Effector memory CD4-positive, alpha-beta T cell (primary cell): Measurements from ENCODE around the gene MIB1.

Source experiments
- DNase-seq, 3 donors: peaks; one replicate each; pipeline ENCODE4 v3.0.0-alpha.2; 2020
- H3K27ac ChIP-seq: 2 replicates; pipeline ENCODE4 v1.7.0; 2013; ENCODE audit warnings: mild to moderate bottlenecking, low read length, moderate library complexity; ENCODE audit not compliant: insufficient read depth, poor library complexity, severe bottlenecking
- H3K27me3 ChIP-seq: replicated peaks from 2 replicates; pipeline ENCODE4 v1.7.0; 2013; ENCODE audit warnings: mild to moderate bottlenecking, low read length; ENCODE audit not compliant: insufficient read depth, control insufficient read depth, poor library complexity, severe bottlenecking
- H3K36me3 ChIP-seq: 2 replicates; pipeline ENCODE4 v1.7.0; 2013; ENCODE audit warnings: mild to moderate bottlenecking, low read length, moderate library complexity; ENCODE audit not compliant: control insufficient read depth, insufficient read depth
- H3K4me1 ChIP-seq: 2 replicates; pipeline ENCODE4 v1.7.0; 2013; ENCODE audit warnings: low read length, mild to moderate bottlenecking; ENCODE audit not compliant: control insufficient read depth, insufficient read depth, poor library complexity, severe bottlenecking
- H3K4me3 ChIP-seq: 2 replicates; pipeline ENCODE4 v1.7.0; 2013; ENCODE audit warnings: low read length, low read depth, mild to moderate bottlenecking; ENCODE audit not compliant: insufficient read depth, poor library complexity, severe bottlenecking
- H3K9me3 ChIP-seq: 2 replicates; pipeline ENCODE4 v1.7.0; 2013; ENCODE audit warnings: mild to moderate bottlenecking, low read length, moderate library complexity; ENCODE audit not compliant: control insufficient read depth

MIB1 gene

DNA sequence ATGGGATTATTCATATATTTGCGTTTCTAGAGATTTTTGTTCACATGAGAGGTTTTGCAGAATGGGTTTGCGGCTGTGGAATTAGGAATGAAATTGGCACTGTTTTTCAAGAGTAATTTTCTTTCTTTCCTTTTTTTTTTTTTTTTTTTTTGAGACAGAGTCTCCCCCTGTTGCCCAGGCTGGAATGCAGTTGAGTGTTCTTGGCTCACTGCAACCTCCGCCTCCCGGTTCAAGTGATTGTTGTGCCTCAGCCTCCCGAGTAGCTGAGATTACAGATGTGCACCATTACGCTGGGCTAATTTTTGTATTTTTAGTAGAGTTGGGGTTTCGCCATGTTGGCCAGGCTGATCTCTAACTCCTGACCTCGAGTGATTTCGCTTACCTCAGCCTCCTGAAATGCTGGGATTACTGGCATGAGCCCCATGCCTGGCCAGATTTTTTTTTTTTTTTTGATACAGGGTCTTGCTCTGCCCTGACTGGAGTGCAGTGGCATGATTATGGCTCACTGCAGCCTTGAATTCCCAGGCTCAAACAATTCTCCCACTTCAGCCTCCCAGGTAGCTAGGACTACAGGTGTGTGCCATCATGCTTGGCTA is 65.3 kb downstream of the MIB1 start:
- no peaks in the 10 kb centered on the region for H3K4me1 ChIP-seq
- no peaks in the 10 kb centered on the region for H3K27me3 ChIP-seq
- no peaks in the 10 kb centered on the region for H3K9me3 ChIP-seq
- DNase-seq = no peak
- H3K27ac ChIP-seq = no peak overlapping the region
- peaks cover 10% of the 10 kb centered on the region for H3K36me3 ChIP-seq
- no peak overlapping the region for H3K4me3 ChIP-seq

DNA sequence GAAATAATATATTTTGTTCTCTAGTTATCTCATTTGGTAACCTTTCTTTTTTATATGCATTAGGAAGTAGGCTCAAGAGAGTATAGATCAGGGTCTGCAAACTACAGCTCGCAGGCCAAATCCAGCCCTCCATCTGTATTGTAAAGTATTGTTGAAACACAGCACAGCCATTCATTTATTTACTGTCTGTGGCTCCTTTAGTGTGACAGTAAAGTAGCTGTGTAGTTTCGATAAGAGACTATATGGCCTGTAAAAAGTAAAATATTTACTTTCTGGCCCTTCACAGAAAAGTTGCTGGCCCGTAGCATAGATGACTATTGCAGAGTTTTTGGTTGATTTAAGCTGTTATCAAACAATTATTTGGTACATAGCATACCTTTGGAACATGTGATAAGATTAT is 67.6 kb downstream of the MIB1 start:
- Histone ChIP-seq H3K4me3 (no peak overlapping the region), H3K27ac (no peak overlapping the region), H3K36me3 (peaks cover 10% of the 10 kb centered on the region), H3K9me3 (no peaks in the 10 kb centered on the region), H3K4me1 (no peaks in the 10 kb centered on the region), H3K27me3 (no peaks in the 10 kb centered on the region)
- no peak for DNase-seq

DNA sequence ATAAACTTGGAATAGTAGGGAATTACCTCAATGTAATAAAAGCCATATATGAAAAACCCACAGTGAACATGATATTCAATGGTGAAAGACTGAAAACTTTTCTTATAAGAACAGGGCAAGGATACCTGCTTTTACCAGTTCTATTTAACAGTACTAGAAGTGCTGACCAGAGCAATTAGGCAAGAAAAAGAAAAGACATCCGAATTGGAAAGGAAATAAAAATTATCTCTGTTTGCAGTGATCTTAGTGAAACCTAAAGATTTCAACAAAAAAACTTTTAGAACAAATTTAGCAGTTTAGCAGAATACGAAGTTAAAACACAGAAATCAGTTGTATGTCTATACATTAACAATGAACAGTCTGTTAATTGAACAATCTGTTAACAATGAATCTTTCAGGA is 69.1 kb downstream of the MIB1 start:
- peaks cover 10% of the 10 kb centered on the region for H3K36me3 ChIP-seq
- H3K9me3 ChIP-seq = no peaks in the 10 kb centered on the region
- no peaks in the 10 kb centered on the region for H3K27me3 ChIP-seq
- no peak overlapping the region for H3K27ac ChIP-seq
- DNase-seq = no peak
- no peak overlapping the region for H3K4me3 ChIP-seq
- H3K4me1 ChIP-seq = no peaks in the 10 kb centered on the region

DNA sequence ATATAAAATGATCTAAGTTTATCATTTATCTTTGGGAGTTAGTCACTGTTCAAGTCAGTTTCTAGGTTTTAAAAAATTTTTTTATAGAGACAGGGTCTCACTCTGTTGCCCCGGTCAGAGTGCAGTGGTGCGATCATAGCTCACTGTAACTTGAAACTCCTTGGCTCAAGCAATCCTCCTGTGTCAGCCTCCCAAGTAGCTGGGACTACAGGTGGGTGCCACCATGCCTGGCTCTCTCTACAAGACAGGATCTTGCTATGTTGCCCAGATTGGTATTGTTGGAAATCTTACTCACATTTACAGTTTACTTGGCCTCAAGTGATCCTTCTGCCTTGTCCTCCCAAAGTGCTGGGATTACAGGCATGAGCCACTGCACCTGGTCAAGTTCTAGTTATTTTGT is 74.5 kb downstream of the MIB1 start:
- H3K27me3 ChIP-seq = no peaks in the 10 kb centered on the region
- H3K27ac ChIP-seq = no peak overlapping the region
- no peaks in the 10 kb centered on the region for H3K4me1 ChIP-seq
- no peak for DNase-seq
- H3K9me3 ChIP-seq = no peaks in the 10 kb centered on the region
- H3K4me3 ChIP-seq = no peak overlapping the region
- peaks cover 9% of the 10 kb centered on the region for H3K36me3 ChIP-seq

DNA sequence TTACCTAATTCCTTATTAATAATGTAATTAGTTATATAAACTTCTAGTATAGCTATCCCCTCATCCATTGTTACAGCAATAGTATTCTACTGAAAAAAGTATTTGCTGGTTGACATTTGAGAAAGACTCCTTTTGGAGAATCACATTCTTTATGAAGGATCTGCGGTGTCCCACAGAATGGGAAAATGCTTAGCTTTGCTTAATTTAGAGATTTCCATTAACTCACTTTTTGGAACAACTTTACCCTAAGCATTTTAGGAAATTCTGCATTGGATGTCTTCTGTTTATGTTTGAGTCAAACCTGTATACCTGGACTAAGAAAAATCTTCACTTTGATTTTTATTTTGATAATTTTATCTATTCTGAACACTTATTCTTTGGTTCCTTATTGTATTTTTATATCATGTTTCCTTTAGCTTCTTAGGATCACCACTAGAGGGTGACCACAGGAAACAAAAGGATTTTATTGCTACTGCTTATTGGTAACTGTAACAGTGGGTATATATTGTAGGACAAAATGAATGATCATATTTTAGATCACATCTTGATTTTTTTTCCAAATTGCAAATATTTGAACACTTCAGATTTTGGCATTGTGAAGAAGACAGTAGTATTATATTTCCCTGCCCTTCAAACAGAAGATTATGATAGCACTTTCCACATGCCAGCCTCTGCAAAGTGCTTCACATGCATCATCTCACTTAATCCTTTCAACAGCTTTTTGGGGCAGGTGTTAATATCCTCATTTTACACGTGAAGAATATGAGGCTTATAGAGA is 79.6 kb downstream of the MIB1 start:
- no peaks in the 10 kb centered on the region for H3K9me3 ChIP-seq
- H3K27me3 ChIP-seq = no peaks in the 10 kb centered on the region
- no peak overlapping the region for H3K27ac ChIP-seq
- DNase-seq = no peak
- no peak overlapping the region for H3K4me3 ChIP-seq
- H3K36me3 ChIP-seq = peaks cover 17% of the 10 kb centered on the region
- no peaks in the 10 kb centered on the region for H3K4me1 ChIP-seq

- Histone ChIP-seq H3K4me3 (no peak overlapping the region), H3K9me3 (no peaks in the 10 kb centered on the region), H3K27ac (no peak overlapping the region), H3K4me1 (no peaks in the 10 kb centered on the region), H3K27me3 (no peaks in the 10 kb centered on the region), H3K36me3 (peaks cover 12% of the 10 kb centered on the region)
- DNase-seq = no peak
Measured at GRCh38 chr18:21820811-21821143, 80.2 kb downstream of the MIB1 start.

DNA sequence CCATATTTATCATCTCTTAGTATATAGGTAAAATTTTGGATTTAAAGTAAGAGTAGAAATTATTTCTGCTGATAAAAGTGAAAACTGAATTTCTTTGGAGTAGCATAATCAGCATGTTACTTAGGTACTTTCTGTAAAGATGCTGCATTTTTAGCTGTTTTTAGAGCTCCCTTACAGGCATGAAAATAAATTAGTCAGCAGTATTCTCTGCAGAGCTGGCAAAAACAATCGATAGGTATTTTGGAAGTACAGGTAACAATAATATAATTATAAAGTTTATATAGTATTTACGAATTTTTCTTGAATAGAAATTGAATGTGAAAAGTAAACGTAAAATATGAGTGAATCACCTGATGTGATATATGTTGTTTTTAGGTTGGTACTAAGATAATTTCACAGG is 83.3 kb downstream of the MIB1 start:
- Histone ChIP-seq H3K36me3 (peaks cover 11% of the 10 kb centered on the region), H3K27me3 (no peaks in the 10 kb centered on the region), H3K9me3 (no peaks in the 10 kb centered on the region), H3K4me1 (no peaks in the 10 kb centered on the region), H3K27ac (no peak overlapping the region), H3K4me3 (no peak overlapping the region)
- no peak for DNase-seq

DNA sequence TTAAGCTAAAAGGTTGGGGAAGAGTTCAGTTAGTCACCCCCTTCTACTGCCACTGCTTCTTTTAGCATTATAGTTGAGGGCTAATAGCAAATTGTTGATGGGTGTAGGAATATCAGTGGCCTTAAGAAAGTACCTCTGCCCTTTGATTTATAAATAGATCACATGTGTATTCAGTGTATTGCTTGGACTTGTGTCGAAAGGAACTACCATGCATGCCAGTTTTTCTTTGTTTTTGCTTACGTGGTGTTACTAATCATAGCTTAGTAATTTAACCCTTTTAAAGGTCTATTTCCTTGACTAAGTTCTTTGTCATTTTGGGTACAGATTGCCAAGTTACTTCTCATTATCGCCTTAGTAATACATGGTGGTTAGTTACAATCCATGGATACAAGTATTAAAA is 85.6 kb downstream of the MIB1 start:
- no peaks in the 10 kb centered on the region for H3K4me1 ChIP-seq
- H3K4me3 ChIP-seq = no peak overlapping the region
- no peak overlapping the region for H3K27ac ChIP-seq
- H3K9me3 ChIP-seq = no peaks in the 10 kb centered on the region
- no peak for DNase-seq
- H3K36me3 ChIP-seq = peaks cover 5% of the 10 kb centered on the region
- no peaks in the 10 kb centered on the region for H3K27me3 ChIP-seq

GRCh38 chr18:21826641-21827302 is 86.2 kb downstream of the MIB1 start:
- H3K27me3 ChIP-seq = no peaks in the 10 kb centered on the region
- no peaks in the 10 kb centered on the region for H3K9me3 ChIP-seq
- H3K4me3 ChIP-seq = no peak overlapping the region
- H3K4me1 ChIP-seq = no peaks in the 10 kb centered on the region
- no peak overlapping the region for H3K27ac ChIP-seq
- H3K36me3 ChIP-seq = peaks cover 5% of the 10 kb centered on the region
- no peak for DNase-seq

- no peaks in the 10 kb centered on the region for H3K27me3 ChIP-seq
- H3K36me3 ChIP-seq = no peaks in the 10 kb centered on the region
- H3K27ac ChIP-seq = no peak overlapping the region
- DNase-seq = no peak
- H3K9me3 ChIP-seq = no peaks in the 10 kb centered on the region
- H3K4me1 ChIP-seq = no peaks in the 10 kb centered on the region
- H3K4me3 ChIP-seq = no peak overlapping the region
Measured at GRCh38 chr18:21830532-21830931, 89.9 kb downstream of the MIB1 start.
